Tibial artery (tissue), 4 donors: ENCODE measurements around the gene HRH2.

Experiments
- DNase-seq, 2 donors: peaks; one replicate each; pipeline ENCODE4 v3.0.0-alpha.2; 2019
- H3K27ac ChIP-seq, 2 donors: fragments of 200-600 bp; sonication (generic) in 1 of 2; 1 replicate in 1 of 2; 2 replicates in 1 of 2; pipeline ENCODE4 v1.5.1; 2018 to 2019; ENCODE audit warnings: mild to moderate bottlenecking in 1 of 2
- H3K27me3 ChIP-seq, 2 donors: fragments of 200-600 bp; sonication (generic) in 1 of 2; one replicate each; pipeline versions ENCODE4 v1.5.1 to v1.6.0; 2016 to 2019
- H3K36me3 ChIP-seq, 3 donors: fragments of 200-600 bp; sonication (generic) in 2 of 3; one replicate each; pipeline ENCODE4 v1.5.1; 2016 to 2019; ENCODE audit warnings: mild to moderate bottlenecking in 2 of 3
- H3K4me1 ChIP-seq, 4 donors: fragments of 200-600 bp; sonication (generic) in 2 of 4; 1 replicate in 3 of 4; 2 replicates in 1 of 4; pipeline ENCODE4 v1.5.1; 2016 to 2019
- H3K4me3 ChIP-seq, 2 donors: fragments of 200-600 bp; sonication (generic) in 1 of 2; 1 replicate in 1 of 2; 2 replicates in 1 of 2; pipeline ENCODE4 v1.5.1; 2018 to 2019; ENCODE audit warnings: mild to moderate bottlenecking in 2 of 2
- H3K9me3 ChIP-seq, 3 donors: fragments of 200-600 bp; sonication (generic) in 1 of 3; one replicate each; pipeline ENCODE4 v1.5.1; 2016 to 2019
- intact Hi-C: fragments of 100-400 bp; cut with DNase I; formaldehyde crosslinking; loops from one replicate; pipeline ENCODE4 v1.15.0; 2023; ENCODE audit warnings: low total_unique reads
- TF ChIP-seq, protein P1 (sequence below), 2 experiments: fragments of 200-600 bp in 1 of 2; fragments of 450-650 bp in 1 of 2; IDR thresholded peaks; one replicate each; pipeline ENCODE4 v1.5.1; 2017 to 2019; ENCODE audit warnings: antibody characterized with exemption in 2 of 2, mild to moderate bottlenecking in 1 of 2, moderate library complexity in 1 of 2

Gene HRH2

DNA sequence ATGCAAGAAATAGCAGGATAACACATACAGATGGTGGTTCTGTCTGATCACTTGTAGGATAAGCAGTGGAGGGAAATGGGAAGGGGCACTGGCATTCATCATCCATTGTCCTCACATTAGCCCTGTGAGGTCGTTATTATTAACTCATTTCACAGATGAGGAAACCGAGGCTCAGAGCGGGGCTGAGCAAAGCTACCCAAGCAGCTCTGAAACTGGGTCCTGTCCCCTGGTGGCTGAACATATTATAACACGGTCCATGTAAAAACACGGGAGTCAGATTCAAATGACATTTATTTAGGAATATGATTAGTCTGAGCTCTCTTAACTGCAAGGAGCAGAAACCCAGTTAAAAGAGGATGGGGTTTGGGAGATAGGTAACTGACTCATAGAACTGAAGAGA lies 43.1 kb downstream of the HRH2 start:
- no peak overlapping the region for H3K4me3 ChIP-seq
- H3K9me3 ChIP-seq: peaks cover 0 to 4% (median 0%) of the 10 kb centered on the region in 3 donors
- H3K27ac ChIP-seq: no peak overlapping the region
- DNase-seq: peak in 1 of 2 donors; percentile 24
- intact Hi-C loops: no loop called here
- no peaks in the 10 kb centered on the region for H3K4me1 ChIP-seq
- H3K27me3 ChIP-seq: no peaks in the 10 kb centered on the region
- TF ChIP-seq, protein P1, sequence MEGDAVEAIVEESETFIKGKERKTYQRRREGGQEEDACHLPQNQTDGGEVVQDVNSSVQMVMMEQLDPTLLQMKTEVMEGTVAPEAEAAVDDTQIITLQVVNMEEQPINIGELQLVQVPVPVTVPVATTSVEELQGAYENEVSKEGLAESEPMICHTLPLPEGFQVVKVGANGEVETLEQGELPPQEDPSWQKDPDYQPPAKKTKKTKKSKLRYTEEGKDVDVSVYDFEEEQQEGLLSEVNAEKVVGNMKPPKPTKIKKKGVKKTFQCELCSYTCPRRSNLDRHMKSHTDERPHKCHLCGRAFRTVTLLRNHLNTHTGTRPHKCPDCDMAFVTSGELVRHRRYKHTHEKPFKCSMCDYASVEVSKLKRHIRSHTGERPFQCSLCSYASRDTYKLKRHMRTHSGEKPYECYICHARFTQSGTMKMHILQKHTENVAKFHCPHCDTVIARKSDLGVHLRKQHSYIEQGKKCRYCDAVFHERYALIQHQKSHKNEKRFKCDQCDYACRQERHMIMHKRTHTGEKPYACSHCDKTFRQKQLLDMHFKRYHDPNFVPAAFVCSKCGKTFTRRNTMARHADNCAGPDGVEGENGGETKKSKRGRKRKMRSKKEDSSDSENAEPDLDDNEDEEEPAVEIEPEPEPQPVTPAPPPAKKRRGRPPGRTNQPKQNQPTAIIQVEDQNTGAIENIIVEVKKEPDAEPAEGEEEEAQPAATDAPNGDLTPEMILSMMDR (IDR thresholded peaks at IDR 0.05): peak; percentile 30 to 47
- H3K36me3 ChIP-seq: no peaks in the 10 kb centered on the region

DNA sequence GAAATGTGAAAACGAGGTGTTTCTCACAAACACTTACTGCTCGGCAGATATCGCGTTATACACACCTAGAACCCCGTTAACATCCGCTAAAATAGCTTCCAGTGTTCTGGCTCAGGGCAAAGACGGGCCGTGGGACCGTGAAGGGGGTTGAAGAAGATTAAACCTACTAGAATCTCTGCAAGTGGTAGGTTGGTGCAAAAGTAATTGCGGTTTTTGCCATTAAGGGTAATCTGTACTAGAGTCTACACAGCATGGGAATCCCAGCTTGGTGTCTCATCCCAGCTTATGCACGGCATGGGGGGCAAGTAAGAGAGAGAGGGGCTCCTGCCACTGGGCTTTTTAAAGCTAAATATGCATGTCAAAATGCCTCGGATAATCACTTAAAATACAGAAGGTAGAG lies 43.9 kb downstream of the HRH2 start:
- Histone ChIP-seq H3K9me3 (peaks cover 0 to 4% (median 0%) of the 10 kb centered on the region in 3 donors), H3K4me1 (no peaks in the 10 kb centered on the region), H3K27ac (no peak overlapping the region), H3K36me3 (no peaks in the 10 kb centered on the region), H3K27me3 (no peaks in the 10 kb centered on the region), H3K4me3 (no peak overlapping the region)
- intact Hi-C loops: no loop called here
- TF ChIP-seq, protein P1 (IDR thresholded peaks at IDR 0.05): no peak
- peak in 1 of 2 donors; percentile 9 for DNase-seq

DNA sequence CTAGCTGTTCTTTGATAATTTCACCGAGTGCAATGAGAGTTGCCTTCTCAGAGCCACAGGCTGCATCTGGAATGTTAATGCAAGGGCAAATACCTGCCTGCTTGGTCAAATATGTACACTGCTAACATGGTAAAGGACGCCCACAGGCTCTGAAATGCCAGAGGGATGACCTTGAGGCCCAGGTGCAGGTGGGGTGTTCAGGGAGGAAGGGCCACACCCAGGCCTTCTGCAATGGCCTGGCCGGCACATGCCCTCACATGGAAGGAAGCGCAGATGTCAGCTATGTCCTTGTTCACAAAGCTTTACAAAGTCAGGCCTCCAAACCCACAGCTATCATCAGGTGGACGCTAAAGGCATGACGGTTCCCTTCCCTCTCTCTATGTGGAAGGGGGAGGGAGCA lies 48.6 kb downstream of the HRH2 start:
- Histone ChIP-seq H3K4me1 (peaks cover 0 to 17% (median 0%) of the 10 kb centered on the region in 4 donors), H3K36me3 (no peaks in the 10 kb centered on the region), H3K27ac (no peak overlapping the region), H3K27me3 (no peaks in the 10 kb centered on the region), H3K4me3 (no peak overlapping the region), H3K9me3 (peaks cover 0 to 4% (median 0%) of the 10 kb centered on the region in 3 donors)
- TF ChIP-seq, protein P1 (IDR thresholded peaks at IDR 0.05): no peak
- DNase-seq: peak in 1 of 2 donors; percentile 23
- intact Hi-C loops: no loop called here

DNA sequence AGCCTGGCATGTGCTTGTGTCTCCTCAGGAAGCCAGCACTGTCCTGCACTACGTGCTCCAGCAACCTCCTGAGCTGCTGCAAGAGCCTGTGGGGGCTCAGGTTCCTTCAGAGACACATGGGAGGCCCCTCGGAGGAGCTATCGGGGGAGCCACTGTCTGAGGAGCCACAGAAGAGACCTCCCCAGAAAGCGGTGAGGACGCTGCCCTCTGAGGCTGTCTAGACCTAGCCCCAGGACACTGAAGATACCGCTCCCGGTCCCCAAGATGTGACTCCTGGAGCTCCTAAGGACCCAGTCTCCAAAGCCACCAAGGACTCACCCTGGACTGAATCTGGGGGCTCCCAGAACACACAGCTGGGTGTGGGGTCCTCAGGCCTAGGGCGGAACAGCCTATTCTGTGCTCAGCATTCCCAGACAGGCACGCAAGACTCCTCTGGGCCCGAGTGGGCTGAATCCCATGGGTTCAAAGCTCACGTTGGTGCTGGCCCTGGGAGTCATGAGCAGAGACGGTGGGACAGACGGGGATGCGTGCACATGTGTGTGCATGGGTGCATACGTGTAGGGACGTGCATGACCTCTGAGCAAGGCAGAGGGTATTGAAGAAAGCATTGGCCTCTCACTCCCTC lies 50.0 kb downstream of the HRH2 start:
- TF ChIP-seq, protein P1 (IDR thresholded peaks at IDR 0.05): no peak
- DNase-seq: peak in 1 of 2 donors; percentile 51
- H3K9me3 ChIP-seq: peaks cover 0 to 4% (median 0%) of the 10 kb centered on the region in 3 donors
- intact Hi-C loops: no loop called here
- no peak overlapping the region for H3K4me3 ChIP-seq
- peaks cover 0 to 3% of the 10 kb centered on the region in 2 donors for H3K27me3 ChIP-seq
- peaks cover 0 to 17% (median 0%) of the 10 kb centered on the region in 4 donors for H3K4me1 ChIP-seq
- H3K36me3 ChIP-seq: no peaks in the 10 kb centered on the region
- no peak overlapping the region for H3K27ac ChIP-seq

DNA sequence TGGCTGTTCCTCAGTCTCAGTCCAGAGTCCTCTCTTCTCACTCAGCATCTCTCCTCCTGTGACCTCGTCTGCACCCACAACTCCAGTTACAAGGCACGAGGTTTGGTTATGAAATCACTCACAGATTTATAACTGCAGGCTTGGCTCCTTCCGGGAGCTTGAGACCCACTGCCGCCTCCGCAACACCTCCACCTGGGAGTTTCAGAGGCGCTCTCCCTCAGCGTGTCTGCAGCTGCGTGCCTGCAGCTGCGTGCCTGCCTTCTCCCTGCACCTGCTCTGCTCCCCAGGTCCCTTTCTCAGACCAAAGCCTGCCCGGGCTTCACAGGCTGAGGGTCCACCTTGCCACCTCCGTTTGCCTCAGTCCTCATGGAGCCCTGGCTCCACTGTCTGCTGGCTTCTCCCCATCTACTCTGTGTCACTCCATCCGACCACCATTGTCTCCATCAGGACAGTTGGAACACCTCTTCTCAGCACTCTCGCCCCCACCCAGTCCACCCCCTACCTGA lies 51.5 kb downstream of the HRH2 start:
- Histone ChIP-seq H3K36me3 (no peaks in the 10 kb centered on the region), H3K9me3 (peaks cover 0 to 7% (median 0%) of the 10 kb centered on the region in 3 donors), H3K27me3 (peaks cover 0 to 4% of the 10 kb centered on the region in 2 donors), H3K27ac (no peak overlapping the region), H3K4me3 (no peak overlapping the region), H3K4me1 (peaks cover 0 to 17% (median 0%) of the 10 kb centered on the region in 4 donors)
- peak in 1 of 2 donors; percentile 49 for DNase-seq
- intact Hi-C loops: no loop called here
- TF ChIP-seq, protein P1 (IDR thresholded peaks at IDR 0.05): no peak
